ENCODE results near the gene EPHA3.

The EPHA3 gene

GRCh38 chr3:89447243-89447642 lies 339.8 kb downstream of the EPHA3 start:
- DNase-seq (ENCODE audit: low read depth in 2 of 2) = no peak

GRCh38 chr3:89449086-89449485 lies 341.7 kb downstream of the EPHA3 start:
- no peak for DNase-seq (ENCODE audit: low read depth in 2 of 2)

- no peak for DNase-seq (ENCODE audit: low read depth in 2 of 2)
Measured at GRCh38 chr3:89452066-89452465, 344.6 kb downstream of the EPHA3 start.

GRCh38 chr3:89455240-89455639 lies 347.8 kb downstream of the EPHA3 start:
- DNase-seq (ENCODE audit: low read depth in 2 of 2) = no peak

GRCh38 chr3:89467898-89468363 lies 360.5 kb downstream of the EPHA3 start:
- no peak for DNase-seq (ENCODE audit: low read depth in 2 of 2)

- no peak for DNase-seq (ENCODE audit: low read depth in 2 of 2)
Measured at GRCh38 chr3:89472101-89472500, 364.7 kb downstream of the EPHA3 start.

GRCh38 chr3:89474333-89475130 lies 367.1 kb downstream of the EPHA3 start:
- no peak for DNase-seq (ENCODE audit: low read depth in 2 of 2)

- no peak for DNase-seq (ENCODE audit: low read depth in 2 of 2)
Measured at GRCh38 chr3:89488800-89489580, 381.6 kb downstream of the EPHA3 start.

- no peak for DNase-seq (ENCODE audit: low read depth in 2 of 2)
Measured at GRCh38 chr3:89490129-89490528, 382.7 kb downstream of the EPHA3 start.

- DNase-seq (ENCODE audit: low read depth in 2 of 2) = no peak
Measured at GRCh38 chr3:89494734-89495133, 387.3 kb downstream of the EPHA3 start.

- no peak for DNase-seq (ENCODE audit: low read depth in 2 of 2)
Measured at GRCh38 chr3:89503891-89504391, 396.5 kb downstream of the EPHA3 start.

- no peak for DNase-seq (ENCODE audit: low read depth in 2 of 2)
Measured at GRCh38 chr3:89504432-89504831, 397.0 kb downstream of the EPHA3 start.

- no peak for DNase-seq (ENCODE audit: low read depth in 2 of 2)
Measured at GRCh38 chr3:89506462-89507103, 399.2 kb downstream of the EPHA3 start.

- DNase-seq (ENCODE audit: low read depth in 2 of 2) = no peak
Measured at GRCh38 chr3:89521328-89521727, 413.9 kb downstream of the EPHA3 start.

GRCh38 chr3:89522155-89522554 lies 414.7 kb downstream of the EPHA3 start:
- DNase-seq (ENCODE audit: low read depth in 2 of 2) = no peak

- DNase-seq (ENCODE audit: low read depth in 2 of 2) = no peak
Measured at GRCh38 chr3:89525609-89526008, 418.2 kb downstream of the EPHA3 start.

GRCh38 chr3:89527736-89528305 lies 420.4 kb downstream of the EPHA3 start:
- DNase-seq (ENCODE audit: low read depth in 2 of 2) = no peak
